IMR-90 (cell line): Measurements from ENCODE around the gene LIMCH1. TPM values are rescaled to one million over a fixed set of nuclear protein-coding genes. Genes with fewer than 3 reads are reported as not detected.
A peak's percentile ranks its signal among the peaks of the same experiment; 100 is the strongest.

Source experiments
- ATAC-seq: fragments of 200-7000 bp; cut with Tn5 transposase; 2 replicates; pipeline ENCODE4 v1.9.1; 2020; ENCODE audit warnings: low read depth, mild to moderate bottlenecking, moderate library complexity
- BruUV-seq: library from RNA; stranded (reverse); fragments of 400-500 nt; replicated peaks from 2 replicates; lab custom pipeline; 2021; lab: Mats Ljungman, UMichigan
- CTCF ChIA-PET: fragments of 300-600 bp; formaldehyde crosslinking; extraction: SDS; loops from one replicate; lab custom pipeline; 2021; ENCODE audit warnings: antibody characterized with exemption; lab: Yijun Ruan, JAX
- POLR2A ChIA-PET: fragments of 300-600 bp; sonication (Branson Sonifier 250); formaldehyde crosslinking; loops from one replicate; lab custom pipeline; 2022; ENCODE audit warnings: antibody characterized with exemption; ENCODE audit not compliant: unreplicated experiment; lab: Charles Lee
- DNase-seq: peaks from one replicate; pipeline ENCODE4 v3.0.0; 2013
- H2AFZ ChIP-seq: replicated peaks from 2 replicates; pipeline ENCODE3; 2013; ENCODE audit warnings: low read length, mild to moderate bottlenecking; ENCODE audit not compliant: poor library complexity
- H2AK5ac ChIP-seq: 2 replicates; pipeline ENCODE4 v1.6.1; 2013; ENCODE audit warnings: low read depth, low read length, inconsistent platforms
- H2AK9ac ChIP-seq: replicated peaks from 2 replicates; pipeline ENCODE3; 2013; ENCODE audit warnings: mild to moderate bottlenecking, low read depth, low read length, moderate library complexity; ENCODE audit not compliant: poor library complexity
- H2BK120ac ChIP-seq: 2 replicates; pipeline ENCODE4 v1.6.1; 2013; ENCODE audit warnings: low read depth, low read length, inconsistent platforms
- H2BK15ac ChIP-seq: 3 replicates; pipeline ENCODE4 v1.6.1; 2013; ENCODE audit warnings: low read depth, low read length, inconsistent platforms
- H2BK20ac ChIP-seq: 2 replicates; pipeline ENCODE4 v1.6.1; 2013; ENCODE audit warnings: low read depth, mild to moderate bottlenecking, inconsistent platforms, low read length, moderate library complexity
- H2BK5ac ChIP-seq: 2 replicates; pipeline ENCODE4 v1.6.1; 2013; ENCODE audit warnings: mild to moderate bottlenecking, low read depth, low read length, inconsistent platforms; ENCODE audit not compliant: poor library complexity, severe bottlenecking
- H3K14ac ChIP-seq: replicated peaks from 2 replicates; pipeline ENCODE4 v1.6.1; 2013; ENCODE audit warnings: low read depth, low read length, inconsistent platforms
- H3K18ac ChIP-seq: 2 replicates; pipeline ENCODE4 v1.6.1; 2013; ENCODE audit warnings: low read depth, low read length, control low read depth
- H3K23ac ChIP-seq: 2 replicates; pipeline ENCODE4 v1.6.1; 2013; ENCODE audit warnings: low read depth, low read length, inconsistent platforms
- H3K27ac ChIP-seq: 2 replicates; pipeline ENCODE4 v1.5.1; 2013; ENCODE audit warnings: mild to moderate bottlenecking, control low read depth, low read length; ENCODE audit not compliant: insufficient read depth
- H3K27me3 ChIP-seq: 2 replicates; pipeline ENCODE4 v1.6.1; 2013; ENCODE audit warnings: low read length; ENCODE audit not compliant: control insufficient read depth, insufficient read depth
- H3K36me3 ChIP-seq: 2 replicates; pipeline ENCODE4 v1.6.1; 2013; ENCODE audit warnings: low read length, mixed read lengths; ENCODE audit not compliant: control insufficient read depth, insufficient read depth
- H3K4ac ChIP-seq: 2 replicates; pipeline ENCODE4 v1.6.1; 2013; ENCODE audit warnings: low read depth, low read length, inconsistent platforms
- H3K4me1 ChIP-seq: 2 replicates; pipeline ENCODE4 v1.6.1; 2013; ENCODE audit warnings: low read length, mixed read lengths; ENCODE audit not compliant: control insufficient read depth, insufficient read depth
- H3K4me2 ChIP-seq: 2 replicates; pipeline ENCODE4 v1.6.1; 2013; ENCODE audit warnings: low read depth, mild to moderate bottlenecking, control low read depth, low read length, moderate library complexity
- H3K4me3 ChIP-seq: 2 replicates; pipeline ENCODE4 v1.5.1; 2013; ENCODE audit warnings: low read depth, mild to moderate bottlenecking, control low read depth, low read length, moderate library complexity; ENCODE audit not compliant: insufficient read depth
- H3K56ac ChIP-seq: 2 replicates; pipeline ENCODE4 v1.6.1; 2013; ENCODE audit warnings: low read length, inconsistent platforms; ENCODE audit not compliant: insufficient read depth; ENCODE audit errors: extremely low read depth
- H3K79me1 ChIP-seq, 2 experiments: 2 replicates each; pipeline ENCODE4 v1.6.1; 2013; ENCODE audit warnings: low read length in 2 of 2, inconsistent platforms in 1 of 2, low read depth in 1 of 2
- H3K9ac ChIP-seq: 2 replicates; pipeline ENCODE4 v1.6.1; 2013; ENCODE audit warnings: low read depth, low read length, control low read depth
- H3K9me1 ChIP-seq: 2 replicates; pipeline ENCODE4 v1.6.1; 2013; ENCODE audit warnings: low read length, inconsistent platforms; ENCODE audit not compliant: insufficient read depth
- H3K9me3 ChIP-seq: 2 replicates; pipeline ENCODE4 v1.6.1; 2013; ENCODE audit warnings: low read length; ENCODE audit not compliant: control insufficient read depth, insufficient read depth
- H4K20me1 ChIP-seq: 2 replicates; pipeline ENCODE4 v1.6.1; 2013; ENCODE audit warnings: low read length, inconsistent platforms; ENCODE audit not compliant: insufficient read depth
- H4K5ac ChIP-seq: 2 replicates; pipeline ENCODE4 v1.6.1; 2013; ENCODE audit warnings: mild to moderate bottlenecking, low read depth, low read length, control low read depth
- H4K8ac ChIP-seq, 2 experiments: 2 replicates each; pipeline ENCODE4 v1.6.1; 2013; ENCODE audit warnings: low read depth in 2 of 2, low read length in 2 of 2, control low read depth in 1 of 2, inconsistent platforms in 1 of 2
- H4K91ac ChIP-seq: 2 replicates; pipeline ENCODE4 v1.6.1; 2013; ENCODE audit warnings: low read depth, low read length, inconsistent platforms; ENCODE audit not compliant: insufficient read depth
- BHLHE40 ChIP-seq: fragments of 150-350 bp; IDR thresholded peaks from 2 replicates; pipeline ENCODE4 v1.6.1; 2016; ENCODE audit warnings: mild to moderate bottlenecking, low read depth, low read length
- CEBPB ChIP-seq: IDR thresholded peaks from 2 replicates; pipeline ENCODE4 v1.6.1; 2012; ENCODE audit warnings: low read depth, low read length, improper control_type of control experiment
- CHD1 ChIP-seq: IDR thresholded peaks from 2 replicates; pipeline ENCODE4 v1.6.1; 2012; ENCODE audit warnings: low read depth, low read length, improper control_type of control experiment
- CTCF ChIP-seq: conservative IDR thresholded peaks from 2 replicates; pipeline ENCODE4 v1.5.1; 2012; ENCODE audit warnings: mild to moderate bottlenecking, low read depth, low read length, improper control_type of control experiment
- MAFK ChIP-seq: IDR thresholded peaks from 2 replicates; pipeline ENCODE4 v1.6.1; 2012; ENCODE audit warnings: low read depth, low read length, improper control_type of control experiment
- MXI1 ChIP-seq: IDR thresholded peaks from 2 replicates; pipeline ENCODE4 v1.6.1; 2012; ENCODE audit warnings: low read depth, mild to moderate bottlenecking, low read length, moderate library complexity, borderline replicate concordance
- POLR2A ChIP-seq: IDR thresholded peaks from 2 replicates; pipeline ENCODE4 v1.6.1; 2012; ENCODE audit warnings: mild to moderate bottlenecking, low read depth, low read length
- RAD21 ChIP-seq: IDR thresholded peaks from 2 replicates; pipeline ENCODE4 v1.6.1; 2012; ENCODE audit warnings: low read length, improper control_type of control experiment
- RCOR1 ChIP-seq: IDR thresholded peaks from 2 replicates; pipeline ENCODE4 v1.6.1; 2012; ENCODE audit warnings: mild to moderate bottlenecking, low read length, improper control_type of control experiment; ENCODE audit not compliant: insufficient replicate concordance
- USF2 ChIP-seq: fragments of 150-350 bp; IDR thresholded peaks from 2 replicates; pipeline ENCODE4 v1.6.1; 2017; ENCODE audit warnings: mild to moderate bottlenecking, antibody characterized with exemption, low read length, low read depth
- WGBS, 2 experiments: methylation state at CpG; one replicate each; pipeline versions ENCODE4 v1.1.5 to v1.1.7; 2013; ENCODE audit warnings: missing lambda C conversion rate in 2 of 2; ENCODE audit not compliant: insufficient read length in 1 of 2; ENCODE audit errors: extremely low coverage in 2 of 2; 5-methylcytosine and 5-hydroxymethylcytosine counted together
- dilution Hi-C: fragments of 300-500 bp; cut with HindIII; formaldehyde crosslinking; loops from one replicate; pipeline ENCODE4 v1.14.3; 2018; ENCODE audit warnings: low sequenced_read_pairs; ENCODE audit not compliant: unreplicated experiment
- in situ Hi-C: fragments of 300-500 bp; cut with MboI; formaldehyde crosslinking; loops from 3 replicates; pipeline ENCODE4 v1.14.3; 2019; ENCODE audit warnings: low sequenced_read_pairs, inconsistent platforms, mixed read lengths
- intact Hi-C: fragments of 100-400 bp; cut with micrococcal nuclease; formaldehyde crosslinking; loops from 2 replicates; pipeline ENCODE4 v1.10.0; 2022
- polyA plus RNA-seq, 3 experiments: library from polyadenylated mRNA; depleted of rRNA; stranded (reverse); fragments of >200 nt; gene quantifications; 2 replicates each; pipeline ENCODE4 v1.2.3, GENCODE V29; 2012; ENCODE audit warnings: low replicate concordance in 1 of 3
- total RNA-seq: library from RNA; depleted of rRNA; stranded (reverse); fragments of >200 nt; gene quantifications from 2 replicates; pipeline ENCODE4 v1.2.3, GENCODE V29; 2012

The LIMCH1 gene
- total and polyA plus RNA-seq, 2 of the 4 experiments (the other 2 are of a cell fraction): 0.89 to 2.9 TPM

DNA sequence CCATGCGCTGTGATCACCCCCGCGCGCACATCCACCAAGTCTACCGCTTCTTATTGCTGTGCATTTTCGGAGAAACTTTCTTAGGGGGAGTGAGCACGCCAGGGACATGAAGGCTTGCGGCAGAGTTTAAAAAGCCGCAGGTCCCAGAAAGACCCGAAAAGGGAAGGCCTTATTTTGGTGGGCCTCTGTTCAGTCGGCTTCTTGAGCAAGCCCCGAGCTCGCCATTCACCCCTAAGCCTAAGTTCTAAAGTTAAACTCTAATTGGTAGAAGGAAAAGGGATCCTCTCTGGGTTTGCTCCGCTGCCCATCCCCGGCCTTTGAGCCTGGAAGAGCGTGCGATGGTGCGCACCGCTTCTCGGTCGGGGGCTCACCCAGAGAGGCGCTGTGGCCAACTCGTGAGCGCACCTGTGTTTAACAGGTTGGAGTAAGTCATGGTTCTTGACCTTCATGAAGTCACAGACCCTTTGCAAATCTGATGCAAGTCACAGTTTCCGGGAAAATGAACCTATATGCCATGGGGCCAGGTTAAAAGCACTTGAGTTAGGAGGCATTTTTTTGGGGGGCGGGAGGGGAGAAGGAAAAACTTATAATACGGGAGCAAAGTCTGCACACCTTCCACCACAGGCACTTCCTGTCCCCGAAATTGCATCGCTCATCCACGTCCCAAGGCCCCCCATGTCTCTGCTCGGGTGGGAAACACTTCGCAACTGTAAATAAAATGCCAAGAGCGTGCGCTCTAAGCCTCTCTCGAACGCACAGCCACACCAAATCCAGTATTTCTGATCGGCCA is 208.7 kb downstream of the LIMCH1 start (continued):
- no peak for TF ChIP-seq USF2

- Histone ChIP-seq H3K14ac (no peak overlapping the region), H2BK20ac (no peak overlapping the region), H3K36me3 (no peaks in the 10 kb centered on the region), H3K27ac (no peak overlapping the region), H3K4me3 (no peak overlapping the region), H4K8ac (no peak overlapping the region), H3K4me2 (peak overlapping the region; percentile 14), H4K5ac (no peak overlapping the region), H3K27me3 (peaks cover 96% of the 10 kb centered on the region), H4K91ac (no peak overlapping the region), H3K9me3 (peaks cover 28% of the 10 kb centered on the region), H2BK120ac (no peak overlapping the region), H2AK5ac (no peak overlapping the region), H3K9me1 (no peaks in the 10 kb centered on the region), H3K79me1 (no peaks in the 10 kb centered on the region), H2BK5ac (no peak overlapping the region), H2BK15ac (no peak overlapping the region), H3K4me1 (no peaks in the 10 kb centered on the region; the same call in 1 of the 2 replicates), H3K4ac (no peak overlapping the region), H2AK9ac (no peak overlapping the region), H4K20me1 (peaks cover 6% of the 10 kb centered on the region; the same call in 1 of the 2 replicates), H2AFZ (peak overlapping the region; percentile 26), H3K56ac (no peak overlapping the region), H3K23ac (no peak overlapping the region), H3K9ac (no peak overlapping the region), H3K18ac (no peak overlapping the region)
- intact Hi-C loops (no loop called here), in situ Hi-C loops (no loop called here), dilution Hi-C loops (no loop called here)
- ChIA-PET CTCF (interaction anchor here (0.9 to 1.0 kb wide), 2 partner anchors 17 to 141 kb away, joined by 3 read pairs; no protein-coding TSS in a partner anchor), POLR2A (interaction anchor here (0.6 kb wide), 1 partner anchor 1214 kb away, joined by 4 read pairs; no protein-coding TSS in a partner anchor)
- 4% methylated on average over 22 of the region's 49 CpGs; no CpG with 5 or more reads in 1 of the 2 experiments for whole genome bisulfite sequencing, 2 experiments
- no peak for DNase-seq
- ATAC-seq: no peak
- no TSS peak for BruUV-seq
- TF ChIP-seq RCOR1: no peak
- TF ChIP-seq MAFK: no peak
- TF ChIP-seq USF2: no peak
- no peak for TF ChIP-seq CTCF
- TF ChIP-seq RAD21: no peak
- TF ChIP-seq BHLHE40: no peak
- TF ChIP-seq CEBPB: no peak
- no peak for TF ChIP-seq MXI1
- no peak for TF ChIP-seq POLR2A
- TF ChIP-seq CHD1: no peak
These were observed 209.5 kb downstream of the LIMCH1 start for GRCh38 chr4:41747230-41748055.
